Tibial nerve (tissue), 4 donors: ENCODE results near the gene DND1.

Experiments used
- EP300 ChIP-seq, 2 donors: sonication (generic); formaldehyde crosslinking; IDR thresholded peaks; one replicate each; pipeline ENCODE4 v1.6.1; 2017; ENCODE audit warnings: antibody characterized with exemption in 2 of 2, mild to moderate bottlenecking in 1 of 2
- POLR2A ChIP-seq, 2 donors: fragments of 450-650 bp; IDR thresholded peaks; one replicate each; pipeline ENCODE4 v1.6.1; 2017; ENCODE audit warnings: antibody characterized with exemption in 2 of 2, mild to moderate bottlenecking in 2 of 2, moderate library complexity in 2 of 2
- TF ChIP-seq, protein P1 (sequence below), 5 experiments: fragments of 200-600 bp in 3 of 5; fragments of 450-650 bp in 2 of 5; sonication (generic) in 3 of 5; IDR thresholded peaks; one replicate each; pipeline ENCODE4 v1.5.1; 2016 to 2019; ENCODE audit warnings: antibody characterized with exemption in 5 of 5, mild to moderate bottlenecking in 3 of 5, moderate library complexity in 2 of 5

DNA sequence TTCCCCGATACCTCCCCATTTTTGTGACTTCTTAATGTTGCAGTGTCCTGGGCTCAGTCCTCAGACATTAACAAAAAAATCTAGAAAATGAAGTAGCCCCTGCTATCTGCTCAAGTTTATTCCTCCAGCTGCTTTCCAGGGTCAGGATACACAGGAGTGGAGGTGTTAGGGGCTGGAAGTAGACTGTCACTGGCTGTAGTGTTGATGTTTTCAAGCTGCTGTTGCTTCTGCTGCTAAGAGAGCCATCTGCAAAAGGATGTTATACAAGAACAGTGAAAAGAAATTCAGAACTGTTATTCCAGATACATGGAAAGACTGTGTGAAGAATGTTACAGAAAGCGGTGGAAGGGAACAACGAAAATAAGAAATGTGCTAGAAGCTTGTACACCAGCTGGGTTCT, 51.1 kb downstream of the DND1 start:
- TF ChIP-seq, protein P1, sequence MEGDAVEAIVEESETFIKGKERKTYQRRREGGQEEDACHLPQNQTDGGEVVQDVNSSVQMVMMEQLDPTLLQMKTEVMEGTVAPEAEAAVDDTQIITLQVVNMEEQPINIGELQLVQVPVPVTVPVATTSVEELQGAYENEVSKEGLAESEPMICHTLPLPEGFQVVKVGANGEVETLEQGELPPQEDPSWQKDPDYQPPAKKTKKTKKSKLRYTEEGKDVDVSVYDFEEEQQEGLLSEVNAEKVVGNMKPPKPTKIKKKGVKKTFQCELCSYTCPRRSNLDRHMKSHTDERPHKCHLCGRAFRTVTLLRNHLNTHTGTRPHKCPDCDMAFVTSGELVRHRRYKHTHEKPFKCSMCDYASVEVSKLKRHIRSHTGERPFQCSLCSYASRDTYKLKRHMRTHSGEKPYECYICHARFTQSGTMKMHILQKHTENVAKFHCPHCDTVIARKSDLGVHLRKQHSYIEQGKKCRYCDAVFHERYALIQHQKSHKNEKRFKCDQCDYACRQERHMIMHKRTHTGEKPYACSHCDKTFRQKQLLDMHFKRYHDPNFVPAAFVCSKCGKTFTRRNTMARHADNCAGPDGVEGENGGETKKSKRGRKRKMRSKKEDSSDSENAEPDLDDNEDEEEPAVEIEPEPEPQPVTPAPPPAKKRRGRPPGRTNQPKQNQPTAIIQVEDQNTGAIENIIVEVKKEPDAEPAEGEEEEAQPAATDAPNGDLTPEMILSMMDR (IDR thresholded peaks at IDR 0.05), result no peak
- no peak for TF ChIP-seq POLR2A (IDR thresholded peaks at IDR 0.05)
- no peak for TF ChIP-seq EP300 (IDR thresholded peaks at IDR 0.05)
